Sigmoid colon (tissue), 4 donors: ENCODE data around the gene PNLIPRP2.

Experiments used
- POLR2A ChIP-seq, 2 donors: fragments of 450-650 bp; IDR thresholded peaks; one replicate each; pipeline ENCODE4 v1.6.1; 2016; ENCODE audit warnings: antibody characterized with exemption in 2 of 2, mild to moderate bottlenecking in 2 of 2, moderate library complexity in 2 of 2
- POLR2AphosphoS5 ChIP-seq, 4 donors: sonication (generic); formaldehyde crosslinking; IDR thresholded peaks; one replicate each; pipeline ENCODE4 v1.6.1; 2017; ENCODE audit warnings: antibody characterized with exemption in 4 of 4
- TF ChIP-seq, protein P1 (sequence below), 4 experiments: fragments of 450-650 bp in 3 of 4; fragments of 200-600 bp in 1 of 4; IDR thresholded peaks; one replicate each; pipeline ENCODE4 v1.5.1; 2016 to 2019; ENCODE audit warnings: antibody characterized with exemption in 4 of 4, mild to moderate bottlenecking in 3 of 4, moderate library complexity in 2 of 4

DNA sequence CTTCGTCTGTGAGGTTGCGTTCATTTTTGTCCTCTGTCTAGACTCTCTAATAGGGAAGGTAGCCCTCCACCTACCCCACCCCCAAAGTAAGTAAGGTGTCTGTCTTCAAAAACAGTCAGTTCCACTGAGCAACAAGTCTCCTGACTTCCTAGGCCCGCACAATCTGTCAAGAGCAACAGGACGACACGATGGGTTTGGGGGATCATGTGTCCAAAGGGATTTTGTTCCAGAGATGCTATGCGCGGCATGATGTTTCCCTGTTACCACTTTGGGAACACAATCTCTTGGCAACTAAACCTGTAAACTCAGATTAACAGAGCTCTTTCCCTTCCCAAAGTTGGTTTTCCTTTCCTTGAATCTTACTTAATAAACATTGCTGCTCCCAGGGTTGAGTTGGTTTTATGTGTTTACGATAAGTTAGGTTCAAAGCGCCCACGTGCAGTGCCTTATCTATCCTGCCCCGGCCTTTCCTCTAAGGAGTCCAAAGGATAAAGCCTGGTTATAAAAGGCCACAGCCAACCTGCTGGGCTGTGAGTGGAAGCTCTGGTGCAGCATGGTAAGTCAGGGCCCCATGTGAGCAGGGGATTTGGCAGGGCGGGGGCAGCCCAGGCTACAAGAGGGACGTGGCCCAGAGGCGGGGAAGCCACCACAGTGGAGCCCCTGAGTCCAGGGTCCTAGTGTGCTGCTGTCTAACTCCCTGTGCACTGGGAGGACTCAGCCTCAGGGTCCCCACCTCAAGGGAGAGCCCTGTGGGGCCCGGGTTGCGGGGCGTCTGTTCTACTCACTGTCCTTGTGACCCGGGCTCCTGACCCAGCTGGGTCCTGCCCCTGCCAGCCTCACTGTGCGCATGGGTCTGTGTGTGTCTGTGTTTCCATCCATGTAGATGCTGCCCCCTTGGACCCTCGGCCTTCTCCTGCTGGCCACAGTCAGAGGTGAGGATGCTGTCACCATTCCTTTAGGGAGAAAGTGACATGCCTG is at the start of gene PNLIPRP2:
- TF ChIP-seq, protein P1, sequence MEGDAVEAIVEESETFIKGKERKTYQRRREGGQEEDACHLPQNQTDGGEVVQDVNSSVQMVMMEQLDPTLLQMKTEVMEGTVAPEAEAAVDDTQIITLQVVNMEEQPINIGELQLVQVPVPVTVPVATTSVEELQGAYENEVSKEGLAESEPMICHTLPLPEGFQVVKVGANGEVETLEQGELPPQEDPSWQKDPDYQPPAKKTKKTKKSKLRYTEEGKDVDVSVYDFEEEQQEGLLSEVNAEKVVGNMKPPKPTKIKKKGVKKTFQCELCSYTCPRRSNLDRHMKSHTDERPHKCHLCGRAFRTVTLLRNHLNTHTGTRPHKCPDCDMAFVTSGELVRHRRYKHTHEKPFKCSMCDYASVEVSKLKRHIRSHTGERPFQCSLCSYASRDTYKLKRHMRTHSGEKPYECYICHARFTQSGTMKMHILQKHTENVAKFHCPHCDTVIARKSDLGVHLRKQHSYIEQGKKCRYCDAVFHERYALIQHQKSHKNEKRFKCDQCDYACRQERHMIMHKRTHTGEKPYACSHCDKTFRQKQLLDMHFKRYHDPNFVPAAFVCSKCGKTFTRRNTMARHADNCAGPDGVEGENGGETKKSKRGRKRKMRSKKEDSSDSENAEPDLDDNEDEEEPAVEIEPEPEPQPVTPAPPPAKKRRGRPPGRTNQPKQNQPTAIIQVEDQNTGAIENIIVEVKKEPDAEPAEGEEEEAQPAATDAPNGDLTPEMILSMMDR (IDR thresholded peaks at IDR 0.05): no peak
- TF ChIP-seq POLR2A (IDR thresholded peaks at IDR 0.05) (no peak), POLR2AphosphoS5 (IDR thresholded peaks at IDR 0.05) (no peak)
